PC-3 (cell line): ENCODE results near the gene SLC4A4.

Source experiments
- EZH2 ChIP-seq: fragments of 300-600 bp; sonication (generic); IDR thresholded peaks from one replicate; pipeline ENCODE4 v1.6.1; 2017; ENCODE audit warnings: antibody characterized with exemption, mild to moderate bottlenecking, low read length; ENCODE audit not compliant: unreplicated experiment
- EZH2phosphoT487 ChIP-seq: fragments of 300-600 bp; sonication (generic); IDR thresholded peaks from 2 replicates; pipeline ENCODE4 v1.6.1; 2018; ENCODE audit warnings: mild to moderate bottlenecking, antibody characterized with exemption, low read length, borderline replicate concordance
- TF ChIP-seq, protein P1 (sequence below): fragments of 300-600 bp; sonication (generic); conservative IDR thresholded peaks from 2 replicates; pipeline ENCODE4 v1.5.1; 2017; ENCODE audit warnings: antibody characterized with exemption, low read depth, mild to moderate bottlenecking, low read length

DNA sequence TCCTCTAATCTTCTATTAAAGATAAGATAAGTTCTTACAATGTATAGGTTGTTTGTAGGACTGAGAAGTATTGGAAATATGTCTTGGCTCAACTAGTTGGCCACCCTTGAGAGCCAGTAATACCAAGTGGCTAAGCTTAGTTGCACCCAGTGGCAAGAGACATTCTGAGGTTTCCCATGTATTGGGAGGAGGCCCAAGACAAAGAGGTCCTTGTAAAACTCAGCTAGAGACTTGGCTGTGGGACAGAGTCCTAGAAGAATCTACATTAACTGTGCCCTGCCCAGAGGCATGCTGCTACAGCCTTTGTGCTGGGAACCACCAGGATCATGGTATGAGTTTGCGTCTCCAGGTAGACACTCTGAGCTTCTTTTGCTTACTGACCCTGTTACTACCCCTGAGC lies 41.9 kb upstream of the SLC4A4 start:
- TF ChIP-seq, protein P1, sequence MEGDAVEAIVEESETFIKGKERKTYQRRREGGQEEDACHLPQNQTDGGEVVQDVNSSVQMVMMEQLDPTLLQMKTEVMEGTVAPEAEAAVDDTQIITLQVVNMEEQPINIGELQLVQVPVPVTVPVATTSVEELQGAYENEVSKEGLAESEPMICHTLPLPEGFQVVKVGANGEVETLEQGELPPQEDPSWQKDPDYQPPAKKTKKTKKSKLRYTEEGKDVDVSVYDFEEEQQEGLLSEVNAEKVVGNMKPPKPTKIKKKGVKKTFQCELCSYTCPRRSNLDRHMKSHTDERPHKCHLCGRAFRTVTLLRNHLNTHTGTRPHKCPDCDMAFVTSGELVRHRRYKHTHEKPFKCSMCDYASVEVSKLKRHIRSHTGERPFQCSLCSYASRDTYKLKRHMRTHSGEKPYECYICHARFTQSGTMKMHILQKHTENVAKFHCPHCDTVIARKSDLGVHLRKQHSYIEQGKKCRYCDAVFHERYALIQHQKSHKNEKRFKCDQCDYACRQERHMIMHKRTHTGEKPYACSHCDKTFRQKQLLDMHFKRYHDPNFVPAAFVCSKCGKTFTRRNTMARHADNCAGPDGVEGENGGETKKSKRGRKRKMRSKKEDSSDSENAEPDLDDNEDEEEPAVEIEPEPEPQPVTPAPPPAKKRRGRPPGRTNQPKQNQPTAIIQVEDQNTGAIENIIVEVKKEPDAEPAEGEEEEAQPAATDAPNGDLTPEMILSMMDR, result no peak
- TF ChIP-seq EZH2phosphoT487 (no peak), EZH2 (no peak)
